Gastroesophageal sphincter (tissue), 3 donors: Measurements from ENCODE around the gene CLMP.

Experiments
- POLR2A ChIP-seq, 2 donors: fragments of 450-650 bp; IDR thresholded peaks; one replicate each; pipeline ENCODE4 v1.6.1; 2017; ENCODE audit warnings: antibody characterized with exemption in 2 of 2, mild to moderate bottlenecking in 2 of 2, moderate library complexity in 1 of 2
- POLR2AphosphoS5 ChIP-seq: sonication (generic); formaldehyde crosslinking; IDR thresholded peaks from one replicate; pipeline ENCODE4 v1.6.1; 2017; ENCODE audit warnings: antibody characterized with exemption
- TF ChIP-seq, protein P1 (sequence below), 4 experiments: fragments of 200-600 bp in 2 of 4; fragments of 450-650 bp in 2 of 4; sonication (generic) in 1 of 4; IDR thresholded peaks; one replicate each; pipeline ENCODE4 v1.5.1; 2017 to 2019; ENCODE audit warnings: antibody characterized with exemption in 4 of 4, mild to moderate bottlenecking in 2 of 4, moderate library complexity in 2 of 4

GRCh38 chr11:123228496-123229163 is 33.6 kb upstream of the CLMP start:
- TF ChIP-seq, protein P1, sequence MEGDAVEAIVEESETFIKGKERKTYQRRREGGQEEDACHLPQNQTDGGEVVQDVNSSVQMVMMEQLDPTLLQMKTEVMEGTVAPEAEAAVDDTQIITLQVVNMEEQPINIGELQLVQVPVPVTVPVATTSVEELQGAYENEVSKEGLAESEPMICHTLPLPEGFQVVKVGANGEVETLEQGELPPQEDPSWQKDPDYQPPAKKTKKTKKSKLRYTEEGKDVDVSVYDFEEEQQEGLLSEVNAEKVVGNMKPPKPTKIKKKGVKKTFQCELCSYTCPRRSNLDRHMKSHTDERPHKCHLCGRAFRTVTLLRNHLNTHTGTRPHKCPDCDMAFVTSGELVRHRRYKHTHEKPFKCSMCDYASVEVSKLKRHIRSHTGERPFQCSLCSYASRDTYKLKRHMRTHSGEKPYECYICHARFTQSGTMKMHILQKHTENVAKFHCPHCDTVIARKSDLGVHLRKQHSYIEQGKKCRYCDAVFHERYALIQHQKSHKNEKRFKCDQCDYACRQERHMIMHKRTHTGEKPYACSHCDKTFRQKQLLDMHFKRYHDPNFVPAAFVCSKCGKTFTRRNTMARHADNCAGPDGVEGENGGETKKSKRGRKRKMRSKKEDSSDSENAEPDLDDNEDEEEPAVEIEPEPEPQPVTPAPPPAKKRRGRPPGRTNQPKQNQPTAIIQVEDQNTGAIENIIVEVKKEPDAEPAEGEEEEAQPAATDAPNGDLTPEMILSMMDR (IDR thresholded peaks at IDR 0.05) = no peak
- TF ChIP-seq POLR2AphosphoS5 (no peak), POLR2A (IDR thresholded peaks at IDR 0.05) (no peak)
